SW 1271 (cell line): Measurements from ENCODE around the gene CRAMP1.

ENCODE experiments used
- DNase-seq, 2 experiments: peaks; one replicate each; lab custom pipeline; 2025; lab: John Stamatoyannopoulos, UW

The CRAMP1 gene

DNA sequence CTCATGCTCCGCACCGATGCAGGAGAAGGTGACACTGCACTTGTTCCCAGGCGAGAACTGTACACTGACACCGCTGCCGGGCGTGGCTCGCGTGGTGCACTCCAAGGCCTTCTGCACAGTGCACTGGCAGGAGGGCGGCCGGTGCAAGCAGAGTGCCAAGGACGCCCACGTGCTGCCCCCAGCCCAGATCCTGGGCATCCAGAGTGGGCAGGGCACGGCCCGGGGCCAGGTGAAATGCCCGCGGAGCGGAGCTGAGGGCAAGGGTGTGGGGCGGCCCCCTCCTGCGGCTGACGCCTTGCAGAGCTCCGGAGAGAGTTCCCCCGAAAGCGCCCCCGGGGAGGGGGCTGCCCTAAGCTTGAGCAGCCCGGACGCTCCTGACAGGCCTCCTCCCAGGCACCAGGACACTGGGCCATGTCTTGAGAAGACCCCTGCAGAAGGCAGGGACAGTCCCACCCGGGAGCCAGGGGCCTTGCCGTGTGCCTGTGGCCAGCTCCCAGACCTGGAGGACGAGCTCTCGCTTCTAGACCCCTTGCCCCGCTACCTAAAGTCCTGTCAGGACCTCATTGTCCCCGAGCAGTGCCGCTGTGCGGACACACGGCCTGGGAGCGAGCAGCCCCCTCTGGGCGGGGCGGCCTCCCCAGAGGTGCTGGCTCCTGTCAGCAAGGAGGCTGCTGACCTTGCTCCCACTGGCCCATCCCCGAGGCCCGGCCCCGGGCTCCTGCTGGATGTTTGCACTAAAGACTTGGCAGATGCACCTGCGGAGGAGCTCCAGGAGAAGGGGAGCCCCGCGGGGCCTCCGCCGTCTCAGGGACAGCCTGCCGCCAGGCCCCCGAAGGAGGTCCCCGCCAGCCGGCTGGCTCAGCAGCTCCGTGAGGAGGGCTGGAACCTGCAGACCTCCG, 44.0 kb downstream of the CRAMP1 start:
- no peak for DNase-seq

DNA sequence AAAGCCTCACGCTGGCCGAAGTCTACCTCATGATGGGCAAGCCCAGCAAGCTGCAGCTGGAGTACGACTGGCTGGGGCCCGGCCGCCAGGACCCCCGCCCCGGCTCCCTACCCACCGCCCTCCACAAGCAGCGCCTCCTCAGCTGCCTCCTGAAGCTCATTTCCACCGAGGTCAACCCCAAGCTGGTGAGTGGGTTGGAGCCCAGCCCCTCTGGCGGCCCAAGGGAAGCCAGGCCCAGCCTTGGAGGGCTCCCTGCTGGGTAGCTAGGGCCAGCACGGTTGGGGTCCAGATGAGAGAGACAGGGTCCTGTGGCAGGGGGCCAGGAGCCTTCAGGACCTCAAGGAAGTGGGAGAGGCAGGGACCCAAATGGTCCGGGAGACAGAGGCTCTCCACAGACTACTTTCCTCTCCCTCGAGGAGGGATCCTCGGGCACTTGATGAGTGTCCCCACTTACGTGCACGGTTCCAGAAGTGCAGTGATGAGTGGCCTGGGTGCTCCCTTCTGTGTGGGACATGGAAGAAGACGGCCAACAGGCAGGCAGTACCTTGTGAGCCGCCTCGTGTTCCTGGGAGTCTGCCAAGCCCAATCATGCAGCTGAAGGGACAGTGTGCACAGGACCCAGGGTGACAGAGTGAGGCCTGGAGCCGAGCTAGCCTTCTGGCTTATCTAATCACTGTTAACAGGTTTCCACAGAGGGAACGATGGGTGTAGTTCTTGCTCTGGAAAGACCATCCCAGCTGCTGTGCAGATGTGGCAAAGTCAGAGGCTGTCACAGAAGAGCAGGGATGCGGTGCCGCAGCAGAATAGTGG, 44.9 kb downstream of the CRAMP1 start:
- DNase-seq: no peak

DNA sequence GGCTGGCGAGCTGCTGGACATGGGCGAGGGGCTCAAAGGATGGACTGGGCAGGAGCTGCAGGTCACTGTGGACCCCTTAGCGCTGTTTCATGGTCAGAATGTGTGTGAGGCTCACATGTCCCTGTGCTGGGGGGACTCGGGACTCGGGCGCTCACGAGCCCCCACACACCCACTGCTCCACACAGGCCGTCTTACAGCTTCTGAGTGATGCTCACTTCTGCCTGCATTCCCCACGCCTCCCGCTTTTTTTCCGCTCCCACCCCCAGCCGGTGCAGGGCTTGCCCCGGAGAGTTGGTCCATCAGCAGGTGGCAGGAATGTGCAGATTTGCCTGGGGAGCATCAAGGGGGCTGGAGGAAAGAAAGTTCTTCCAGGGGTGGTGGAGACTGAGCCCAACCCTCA, 45.7 kb downstream of the CRAMP1 start:
- DNase-seq: no peak

DNA sequence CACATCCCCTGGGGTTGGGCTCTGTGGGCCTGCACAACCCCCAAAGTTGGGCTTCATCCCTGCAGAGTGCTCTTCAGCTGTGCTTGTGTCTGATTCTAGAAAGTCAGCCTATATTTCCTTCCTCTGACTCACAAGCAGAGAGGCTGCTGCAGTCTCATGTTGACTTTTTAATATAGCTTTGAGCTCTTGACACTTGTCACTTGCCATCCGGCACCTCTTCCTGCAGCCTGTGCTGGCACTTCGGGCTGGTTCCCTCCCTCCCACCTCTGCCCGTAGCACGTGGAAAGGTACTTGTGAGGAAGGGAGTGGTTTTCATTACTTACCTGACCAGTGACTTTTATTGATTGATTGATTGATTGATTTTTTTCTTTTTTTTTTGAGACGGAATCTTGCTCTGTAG, 46.9 kb downstream of the CRAMP1 start:
- DNase-seq: no peak

DNA sequence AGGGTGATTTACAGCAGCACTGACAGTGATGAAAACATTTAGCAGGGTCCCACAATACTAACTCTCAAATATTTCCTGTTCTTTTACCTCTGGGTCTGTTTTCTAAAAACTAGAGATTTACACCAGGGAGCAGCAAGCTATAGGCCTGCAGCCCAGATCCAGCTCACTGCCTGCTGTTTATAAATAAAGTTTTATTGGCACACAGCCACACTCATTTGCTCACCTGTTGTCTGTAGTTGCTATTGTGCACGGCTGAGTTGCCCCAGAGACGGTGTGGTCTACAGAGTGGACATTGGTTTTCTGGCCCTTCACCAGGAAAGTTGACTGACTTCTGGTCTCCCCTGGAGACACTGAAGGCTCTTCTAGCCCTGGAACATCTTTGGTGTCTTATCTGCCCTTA, 49.7 kb downstream of the CRAMP1 start:
- DNase-seq: no peak

DNA sequence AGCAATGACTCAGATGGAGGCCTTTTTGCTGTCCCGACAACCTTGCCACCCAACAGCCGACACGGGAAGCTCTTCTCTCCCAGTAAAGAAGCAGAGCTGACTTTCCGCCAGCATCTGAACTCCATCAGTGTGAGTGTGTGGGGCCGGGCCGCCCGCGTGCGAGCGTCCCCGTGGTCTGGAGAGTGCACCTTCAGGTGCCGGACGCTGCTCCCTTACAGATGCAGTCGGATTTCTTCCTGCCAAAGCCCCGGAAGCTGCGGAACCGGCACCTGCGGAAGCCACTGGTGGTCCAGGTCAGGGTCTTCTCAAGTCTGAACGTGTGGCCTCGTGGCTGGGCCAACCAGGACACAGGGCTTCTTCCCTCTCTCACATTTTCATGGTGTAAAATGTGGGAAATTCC, 50.4 kb downstream of the CRAMP1 start:
- no peak for DNase-seq

DNA sequence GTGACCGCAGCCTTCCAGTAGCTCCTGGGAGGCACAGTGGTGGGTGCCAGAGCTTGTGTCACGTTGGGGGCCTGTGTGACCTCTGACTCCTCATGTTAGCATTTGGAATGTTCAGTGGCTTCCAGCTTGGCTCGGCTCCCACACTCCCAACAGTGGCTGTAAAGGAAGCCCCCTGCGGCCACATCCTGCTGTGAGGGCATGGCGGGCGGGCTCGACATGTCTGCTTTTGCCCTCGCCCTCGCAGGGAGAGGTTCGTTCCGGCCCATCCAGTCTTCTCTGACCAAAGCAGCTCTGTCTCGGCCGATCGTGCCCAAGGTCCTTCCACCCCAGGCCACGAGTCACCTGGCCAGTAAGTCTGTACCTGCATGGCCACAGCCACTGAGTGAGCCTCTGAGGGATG, 53.7 kb downstream of the CRAMP1 start:
- DNase-seq: no peak

DNA sequence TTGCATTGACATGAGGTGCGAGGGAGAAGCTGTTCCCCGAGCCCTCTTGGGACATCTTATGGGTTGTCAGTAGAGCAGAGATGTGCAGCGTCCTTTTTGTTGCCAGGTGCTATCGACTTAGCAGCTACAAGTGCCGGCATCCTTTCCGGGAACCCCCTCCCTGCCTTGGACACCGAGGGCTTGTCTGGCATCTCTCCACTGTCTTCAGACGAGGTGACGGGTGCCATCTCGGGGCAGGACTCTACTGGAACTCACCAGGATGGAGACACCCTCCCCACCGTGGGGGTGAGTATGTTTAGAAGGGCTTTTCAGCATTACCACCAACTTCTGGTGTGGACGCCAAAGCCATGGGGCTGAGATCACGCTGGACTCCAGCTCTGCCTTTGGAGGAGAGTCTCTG, 54.2 kb downstream of the CRAMP1 start:
- no peak for DNase-seq

DNA sequence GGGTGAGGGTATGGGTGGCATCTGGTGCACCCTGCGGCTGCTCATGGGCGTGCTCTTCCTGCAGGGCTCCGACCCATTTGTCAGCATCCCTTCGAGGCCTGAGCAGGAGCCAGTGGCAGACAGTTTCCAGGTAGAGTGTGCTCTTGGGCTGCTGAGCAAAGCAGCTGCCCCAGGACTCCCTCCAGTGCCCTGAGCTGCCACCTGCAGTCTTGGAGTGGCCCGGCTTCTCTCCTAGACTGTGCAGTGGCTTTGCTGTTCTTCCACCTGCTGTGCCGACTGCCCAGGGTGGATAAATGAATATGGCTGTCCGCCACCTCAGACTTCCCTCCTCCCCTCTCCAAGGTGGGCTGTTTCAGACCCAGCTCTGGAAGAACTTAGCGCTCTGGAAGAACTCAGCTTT, 55.1 kb downstream of the CRAMP1 start:
- no peak for DNase-seq

DNA sequence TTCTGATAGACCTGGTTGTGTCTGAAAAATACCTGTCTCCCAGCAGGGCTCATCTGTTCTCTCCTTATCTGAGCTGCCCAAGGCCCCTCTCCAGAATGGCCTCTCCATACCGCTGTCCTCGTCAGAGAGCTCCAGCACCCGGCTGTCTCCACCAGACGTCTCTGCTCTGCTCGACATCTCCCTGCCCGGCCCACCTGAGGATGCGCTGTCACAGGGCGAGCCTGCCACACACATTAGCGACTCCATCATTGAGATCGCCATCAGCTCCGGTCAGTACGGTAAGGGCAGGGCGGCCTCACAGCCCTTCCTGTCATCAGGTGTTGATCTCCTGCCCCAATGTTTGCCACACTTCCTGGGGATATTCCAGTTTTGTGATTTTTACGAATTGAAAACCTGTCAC, 55.8 kb downstream of the CRAMP1 start:
- no peak for DNase-seq

DNA sequence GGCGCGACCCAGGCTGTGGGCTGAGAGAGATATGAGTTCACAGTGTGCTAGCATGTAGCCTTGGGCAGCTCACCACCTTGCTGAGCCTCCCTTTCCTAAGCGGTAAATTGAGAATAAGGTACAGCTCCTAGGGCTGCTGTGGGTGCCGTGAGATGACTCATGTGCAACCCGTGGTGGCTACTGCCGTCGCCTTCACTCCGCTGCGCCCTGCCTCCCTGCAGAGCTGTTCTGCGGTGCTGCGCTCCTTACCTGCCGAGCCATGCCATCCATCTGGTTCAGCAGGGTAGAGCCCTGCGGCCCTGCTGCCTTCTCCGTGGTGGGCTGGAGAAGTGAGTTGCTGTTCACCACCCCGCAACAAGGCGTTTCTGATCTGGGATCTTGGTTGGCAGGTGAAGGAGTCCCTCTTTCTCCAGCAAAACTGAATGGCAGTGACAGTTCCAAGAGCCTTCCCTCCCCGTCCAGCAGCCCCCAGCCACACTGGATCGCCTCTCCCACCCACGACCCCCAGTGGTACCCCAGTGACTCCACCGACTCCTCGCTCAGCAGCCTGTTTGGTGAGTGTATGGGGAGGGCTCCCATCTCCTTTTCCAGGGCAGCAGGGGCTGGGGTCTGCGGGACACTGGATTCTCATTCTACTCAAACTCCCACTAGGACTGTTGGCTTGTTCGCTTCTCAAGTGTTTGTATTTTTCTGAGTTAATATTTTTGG, 56.6 kb downstream of the CRAMP1 start:
- no peak for DNase-seq

DNA sequence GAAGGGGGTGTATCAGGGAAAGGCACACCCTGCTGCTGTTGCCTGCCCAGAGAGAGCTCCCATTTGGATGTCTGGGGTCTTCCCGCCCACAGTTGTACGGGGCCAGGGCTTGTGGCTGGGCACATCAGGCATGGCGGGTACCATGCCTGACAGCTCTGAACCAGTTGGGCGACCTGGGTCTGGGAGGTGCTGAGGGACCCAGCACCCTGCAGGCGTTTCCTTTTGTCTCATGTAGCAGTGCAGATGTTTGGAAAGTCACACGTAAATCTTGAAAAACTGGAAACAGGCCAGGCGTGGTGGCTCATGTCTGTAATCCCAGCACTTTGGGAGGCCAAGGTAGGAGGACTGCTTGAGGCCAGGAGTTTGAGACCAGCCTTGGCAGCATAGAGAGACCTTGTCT, 57.5 kb downstream of the CRAMP1 start:
- no peak for DNase-seq

DNA sequence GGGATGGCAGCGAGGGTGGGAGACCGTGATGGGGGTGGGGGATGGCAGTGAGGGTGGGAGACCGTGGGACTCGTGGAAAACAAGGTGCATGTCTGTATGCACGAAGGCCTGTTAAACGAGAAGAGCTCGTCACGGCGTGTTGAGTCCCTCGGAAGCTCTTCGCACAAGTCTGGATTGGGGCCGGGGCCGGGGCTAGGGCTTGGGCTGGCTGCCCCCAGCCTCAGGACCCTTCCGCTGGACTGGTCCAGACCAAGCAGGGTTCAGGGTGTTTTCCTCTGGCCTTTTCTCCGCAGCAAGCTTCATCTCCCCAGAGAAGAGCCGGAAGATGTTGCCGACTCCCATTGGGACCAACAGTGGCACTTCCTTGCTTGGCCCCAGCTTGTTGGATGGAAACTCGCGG, 58.2 kb downstream of the CRAMP1 start:
- DNase-seq: no peak

DNA sequence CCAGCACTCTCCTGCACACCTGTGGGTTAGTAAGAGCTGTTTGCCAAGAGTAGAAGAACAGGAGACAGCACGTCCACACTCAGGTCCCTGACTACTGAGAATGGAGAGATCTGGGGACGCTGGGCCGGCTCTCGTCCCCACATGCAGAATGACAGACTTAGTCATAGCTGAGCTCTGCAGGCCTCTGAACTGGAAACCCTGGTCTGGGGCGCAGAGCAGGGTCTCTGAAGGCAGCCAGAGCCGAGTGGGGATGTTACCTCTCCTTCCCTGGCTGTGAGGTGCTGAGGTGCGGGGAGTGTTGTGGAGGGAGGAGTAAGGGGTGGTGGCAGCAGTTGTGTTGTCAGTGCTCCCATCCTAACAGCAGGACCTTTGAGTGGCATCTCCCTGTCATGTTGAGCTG, 58.7 kb downstream of the CRAMP1 start:
- DNase-seq: no peak

DNA sequence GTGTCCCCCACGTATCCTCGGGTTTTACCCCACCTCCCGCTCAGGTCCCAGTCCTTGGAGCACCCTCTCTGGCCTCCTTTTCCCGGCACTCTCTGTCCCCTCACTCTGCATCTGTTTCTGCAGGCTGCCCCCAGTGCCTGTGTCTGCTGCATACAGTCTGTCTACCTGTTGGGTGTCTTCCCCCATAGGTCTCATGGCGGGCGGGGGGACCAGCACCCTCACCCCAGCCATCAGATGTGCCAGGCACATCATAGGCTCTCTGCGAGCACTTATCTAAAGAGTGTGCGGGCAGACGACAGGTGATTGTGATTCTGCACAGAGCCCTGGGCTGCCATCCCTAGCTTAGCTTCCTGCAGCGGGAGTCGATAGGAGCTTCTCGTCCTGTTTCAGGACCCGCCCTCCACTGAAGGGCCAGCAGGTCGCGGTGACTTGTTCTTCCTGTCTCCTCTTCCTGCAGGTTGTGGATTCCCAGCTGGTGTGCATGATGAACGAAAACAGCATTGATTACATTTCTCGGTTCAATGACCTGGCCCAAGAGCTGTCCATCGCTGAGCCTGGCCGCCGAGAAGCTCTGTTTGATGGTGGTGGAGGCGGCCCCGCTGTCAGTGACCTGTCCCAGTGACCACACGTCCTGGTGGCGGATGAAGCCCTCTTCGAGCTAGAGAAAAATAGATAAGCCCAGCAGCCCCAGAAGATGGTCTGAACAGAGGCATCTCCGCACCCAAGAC, 61.4 kb downstream of the CRAMP1 start:
- no peak for DNase-seq

DNA sequence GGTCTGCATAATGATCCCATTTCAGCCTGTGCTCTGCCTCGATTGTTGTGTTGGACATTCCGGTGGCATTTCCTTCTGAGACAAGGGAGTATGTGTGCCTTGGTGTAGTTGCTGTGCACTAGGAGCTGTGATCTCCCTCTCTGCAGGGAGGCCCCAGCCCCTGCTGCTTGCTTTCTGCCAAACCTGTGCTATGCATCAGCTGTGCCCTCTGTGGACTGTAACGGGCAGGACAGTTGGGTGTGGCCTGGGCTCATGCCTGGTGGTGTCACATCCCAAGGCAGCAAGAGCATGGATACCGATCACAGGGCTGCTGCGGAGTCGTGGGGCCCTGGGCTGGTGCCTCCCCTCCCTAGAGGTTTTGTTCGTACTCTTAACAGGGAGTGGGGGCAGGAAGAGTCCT, 62.1 kb downstream of the CRAMP1 start:
- no peak for DNase-seq

DNA sequence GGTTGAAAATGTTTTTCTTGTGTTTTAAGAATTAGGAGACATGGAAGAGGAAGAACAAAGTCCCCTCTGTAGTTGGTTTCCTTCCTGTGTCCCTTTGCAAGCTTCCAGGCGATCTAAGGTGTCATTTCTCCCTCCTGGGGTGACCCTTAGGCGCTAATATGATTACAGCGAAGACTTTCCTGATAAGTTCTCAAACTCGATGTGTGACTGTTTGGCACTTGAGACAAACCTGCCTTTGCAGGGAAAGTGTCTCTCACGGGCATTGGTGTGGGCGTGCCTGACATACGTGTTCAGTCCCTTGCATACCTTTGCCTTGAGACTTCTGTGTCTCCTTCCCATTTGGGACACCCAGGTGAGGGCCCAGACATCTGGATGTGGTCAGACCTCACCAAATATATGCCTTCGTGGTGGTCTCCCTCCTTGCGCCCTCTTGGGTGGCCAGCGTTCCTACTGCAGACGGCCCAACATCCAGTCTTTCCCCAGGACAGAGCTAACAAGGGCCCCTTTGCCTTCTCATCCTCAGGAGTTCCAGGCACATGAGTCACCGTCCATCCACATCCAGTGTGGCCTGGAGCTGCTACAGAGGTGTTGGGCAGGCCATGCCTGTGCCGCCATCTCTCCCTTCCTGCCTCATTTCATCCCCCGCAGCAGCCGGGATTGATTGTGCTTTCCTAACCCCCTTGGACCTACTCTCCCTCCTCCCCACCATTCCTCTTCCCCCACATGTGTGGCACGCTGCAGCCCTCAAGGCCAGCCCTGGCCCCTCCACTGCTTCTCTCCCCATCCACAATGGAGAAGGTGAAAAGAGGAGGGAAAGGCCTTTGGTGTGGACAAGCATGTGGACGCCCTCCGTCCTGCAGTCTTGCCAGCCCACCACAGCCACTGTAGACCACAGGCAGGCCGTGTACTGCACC, 62.8 kb downstream of the CRAMP1 start:
- peak in 1 of 2 experiments; percentile 12 for DNase-seq

DNA sequence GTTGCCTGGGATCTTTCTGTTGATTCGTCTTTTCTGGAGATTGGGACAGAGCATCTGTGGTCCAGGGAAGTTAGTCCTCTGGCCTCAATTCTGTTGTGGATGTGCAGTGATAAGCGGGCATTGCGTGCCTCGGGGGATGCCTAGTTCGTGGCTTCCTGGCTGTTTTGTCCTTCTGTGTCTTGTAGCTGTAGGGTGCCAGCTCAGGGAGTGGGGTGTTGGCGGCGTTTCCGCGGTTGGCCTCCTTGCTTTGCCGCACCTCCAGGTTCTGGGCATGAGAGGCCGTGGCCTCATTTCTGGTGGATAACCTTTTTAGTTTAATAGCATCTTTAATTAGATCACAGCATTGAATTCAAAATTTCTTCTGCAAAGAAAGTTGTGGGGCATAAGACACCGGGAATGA, 64.5 kb downstream of the CRAMP1 start:
- DNase-seq: no peak

DNA sequence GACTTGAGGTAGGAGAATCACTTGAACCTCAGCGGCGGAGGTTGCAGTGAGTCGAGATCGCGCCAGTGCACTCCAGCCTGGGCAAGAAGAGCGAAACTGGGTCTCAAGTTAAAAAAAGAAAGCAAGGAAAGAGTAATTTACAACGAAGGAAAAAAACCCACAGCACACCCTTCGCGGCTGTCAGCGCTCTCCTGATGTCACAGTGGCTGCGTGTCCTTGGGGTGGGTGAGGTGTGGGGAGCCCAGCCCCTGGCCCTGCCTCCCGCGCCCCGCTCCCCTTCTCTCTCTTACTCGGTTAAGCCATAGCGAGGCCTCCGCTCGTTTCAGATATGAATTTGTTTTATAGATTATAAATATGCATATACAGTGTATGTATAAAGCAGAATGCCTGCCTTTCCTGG, 65.2 kb downstream of the CRAMP1 start:
- no peak for DNase-seq

DNA sequence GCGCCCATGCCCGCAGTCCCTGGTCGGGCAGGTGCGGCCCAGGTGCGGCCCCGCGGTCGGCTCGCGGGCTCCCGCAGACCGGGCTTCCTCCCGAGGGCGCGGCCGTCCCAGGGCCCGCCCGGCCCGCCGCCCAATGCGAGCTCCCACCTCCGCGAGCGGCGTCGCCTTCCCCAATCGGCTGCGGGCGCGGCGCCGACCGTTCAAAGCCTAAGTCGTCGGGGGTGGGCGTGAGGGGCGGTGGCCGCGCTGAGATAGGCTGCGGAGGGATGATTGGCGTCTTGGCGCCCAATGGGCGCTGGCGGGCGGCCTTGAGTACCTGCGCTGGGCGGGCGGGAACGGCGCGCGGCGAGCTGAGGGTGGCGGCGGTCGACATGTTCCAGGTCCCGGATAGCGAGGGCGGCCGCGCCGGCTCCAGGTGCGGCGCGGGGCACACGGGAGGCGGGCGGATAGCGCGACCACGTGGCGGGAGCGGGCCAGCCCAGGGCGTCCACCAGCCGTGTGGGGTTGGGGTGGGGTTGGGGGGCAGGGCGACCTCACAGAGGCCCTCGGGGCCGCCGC, 65.9 kb downstream of the CRAMP1 start, which contains the start of gene JPT2:
TSS of gene JPT2 (plus strand) at position 338 of the 558 bp plus-strand sequence. CDS start at position 372, 34 bp downstream.
- DNase-seq: peak; percentile 69 to 80
